Measurements from ENCODE around the gene PDZK1IP1.
"Not testable (repeated sequence)": the region's sequence is repeated elsewhere in the genome, so short reads cannot be mapped to it uniquely, and the experiment has no call there.

PDZK1IP1 gene

DNA sequence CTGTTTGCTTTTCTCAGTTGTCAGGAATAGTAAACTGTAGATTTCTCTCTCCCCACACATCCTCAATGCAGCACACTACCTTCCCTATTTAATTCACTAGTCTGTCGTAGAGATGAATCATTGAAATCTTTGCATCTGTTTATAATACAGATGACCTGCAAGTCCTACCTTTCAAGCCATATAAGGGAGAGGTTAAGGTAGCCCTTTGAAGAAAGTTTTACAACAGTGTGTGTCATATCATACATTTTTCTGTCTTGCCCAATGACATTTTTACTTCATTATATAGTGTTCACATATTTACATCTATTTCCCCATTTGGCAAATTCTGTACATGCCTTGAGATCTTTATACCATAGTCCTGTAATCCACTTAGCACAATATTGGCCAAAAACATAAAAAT lies 43.3 kb downstream of the PDZK1IP1 start:
- H3K27me3 ChIP-seq (replicated peaks in 2 of 5; ENCODE audit: control insufficient read depth in 4 of 5, insufficient read depth in 5 of 5, low read length in 4 of 5); H3K4me3 ChIP-seq (ENCODE audit: control insufficient read depth in 1 of 7, extremely low read depth in 1 of 7, insufficient read depth in 4 of 7, low read depth in 2 of 7, low read length in 6 of 7); H3K36me3 ChIP-seq (ENCODE audit: control insufficient read depth in 4 of 4, insufficient read depth in 4 of 4, low read length in 3 of 4); H3K4me1 ChIP-seq (ENCODE audit: control extremely low read depth in 1 of 4, control insufficient read depth in 4 of 4, insufficient read depth in 4 of 4, low read length in 3 of 4); POLR2A ChIA-PET; CTCF ChIA-PET; H3K27ac ChIP-seq (ENCODE audit: insufficient read depth in 1 of 2, low read depth in 1 of 2, low read length in 2 of 2, poor library complexity in 1 of 2, severe bottlenecking in 2 of 2); H3K9me3 ChIP-seq (ENCODE audit: control extremely low read depth in 1 of 5, control insufficient read depth in 4 of 5, insufficient read depth in 2 of 5, low read depth in 1 of 5, low read length in 4 of 5); DNase-seq: not testable (repeated sequence)
- no CpG with 5 or more reads among the region's 1 CpG for WGBS (ENCODE audit: insufficient coverage)

- POLR2A ChIA-PET; H3K27ac ChIP-seq (ENCODE audit: insufficient read depth in 1 of 2, low read depth in 1 of 2, low read length in 2 of 2, poor library complexity in 1 of 2, severe bottlenecking in 2 of 2); H3K4me1 ChIP-seq (ENCODE audit: control extremely low read depth in 1 of 4, control insufficient read depth in 4 of 4, insufficient read depth in 4 of 4, low read length in 3 of 4); H3K36me3 ChIP-seq (ENCODE audit: control insufficient read depth in 4 of 4, insufficient read depth in 4 of 4, low read length in 3 of 4); H3K9me3 ChIP-seq (ENCODE audit: control extremely low read depth in 1 of 5, control insufficient read depth in 4 of 5, insufficient read depth in 2 of 5, low read depth in 1 of 5, low read length in 4 of 5); CTCF ChIA-PET; H3K4me3 ChIP-seq (ENCODE audit: control insufficient read depth in 1 of 7, extremely low read depth in 1 of 7, insufficient read depth in 4 of 7, low read depth in 2 of 7, low read length in 6 of 7); H3K27me3 ChIP-seq (replicated peaks in 2 of 5; ENCODE audit: control insufficient read depth in 4 of 5, insufficient read depth in 5 of 5, low read length in 4 of 5); DNase-seq: not testable (repeated sequence)
- WGBS (ENCODE audit: insufficient coverage) = 86% methylated on average over 2 of the region's 6 CpGs
These were observed 46.2 kb downstream of the PDZK1IP1 start for GRCh38 chr1:47143654-47144053.

DNA sequence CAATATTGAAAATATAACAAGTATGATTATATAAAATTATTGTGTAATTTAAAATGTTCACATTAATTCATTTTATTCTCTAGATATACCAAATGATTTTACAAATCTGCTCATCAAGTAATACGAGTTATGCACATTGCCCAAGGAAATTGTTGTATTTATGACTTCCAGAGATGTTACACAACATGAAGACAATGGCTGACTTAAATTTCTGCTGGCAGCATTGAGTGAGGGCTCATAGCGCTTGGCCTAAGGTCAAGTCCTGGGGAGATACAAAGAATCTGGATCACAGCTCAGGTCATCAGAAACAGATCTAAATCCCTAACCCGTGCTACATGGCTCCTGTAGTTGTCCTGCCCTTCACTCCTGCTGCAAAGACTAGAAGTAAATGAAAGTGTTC lies 49.5 kb downstream of the PDZK1IP1 start:
- H3K27me3 ChIP-seq (replicated peaks in 2 of 5; ENCODE audit: control insufficient read depth in 4 of 5, insufficient read depth in 5 of 5, low read length in 4 of 5); H3K36me3 ChIP-seq (ENCODE audit: control insufficient read depth in 4 of 4, insufficient read depth in 4 of 4, low read length in 3 of 4); H3K4me3 ChIP-seq (ENCODE audit: control insufficient read depth in 1 of 7, extremely low read depth in 1 of 7, insufficient read depth in 4 of 7, low read depth in 2 of 7, low read length in 6 of 7); H3K4me1 ChIP-seq (ENCODE audit: control extremely low read depth in 1 of 4, control insufficient read depth in 4 of 4, insufficient read depth in 4 of 4, low read length in 3 of 4); POLR2A ChIA-PET; H3K27ac ChIP-seq (ENCODE audit: insufficient read depth in 1 of 2, low read depth in 1 of 2, low read length in 2 of 2, poor library complexity in 1 of 2, severe bottlenecking in 2 of 2); CTCF ChIA-PET; H3K9me3 ChIP-seq (ENCODE audit: control extremely low read depth in 1 of 5, control insufficient read depth in 4 of 5, insufficient read depth in 2 of 5, low read depth in 1 of 5, low read length in 4 of 5); DNase-seq: not testable (repeated sequence)
- WGBS (ENCODE audit: insufficient coverage) = 90% methylated on average over 3 of the region's 3 CpGs

DNA sequence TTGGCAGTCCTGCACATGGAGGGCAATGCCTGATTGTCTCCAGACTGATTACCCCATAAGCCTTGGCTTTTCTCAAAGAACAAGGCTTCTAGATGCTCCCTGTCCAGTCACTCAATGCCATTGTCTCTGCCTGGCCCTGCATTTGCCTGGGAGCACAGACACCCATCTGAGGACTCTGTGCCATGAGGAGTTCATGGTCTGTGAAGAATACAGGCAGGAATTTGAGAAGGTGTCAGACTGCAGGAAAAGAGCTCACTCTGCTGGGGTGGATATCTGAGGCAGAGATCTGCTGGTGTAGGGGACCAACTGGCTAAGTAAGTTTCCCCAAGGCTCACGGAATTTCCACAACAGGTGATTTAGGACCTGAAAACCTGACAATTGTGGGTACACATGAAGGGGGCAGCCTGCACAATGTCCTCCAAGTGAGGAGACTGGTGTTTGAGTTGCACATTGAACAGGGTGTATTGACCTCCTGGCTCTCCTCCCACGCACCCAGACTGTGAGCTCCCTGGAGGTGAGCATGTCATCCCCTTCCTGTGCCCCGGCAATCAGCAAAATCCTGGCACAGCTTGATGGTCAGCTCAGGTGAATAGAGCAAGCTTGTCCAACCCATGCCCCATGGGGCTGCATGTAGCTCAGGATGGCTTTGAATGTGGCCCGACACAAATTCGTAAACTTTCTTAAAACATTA lies 51.8 kb downstream of the PDZK1IP1 start:
- Histone ChIP-seq H3K36me3 (ENCODE audit: control insufficient read depth in 4 of 4, insufficient read depth in 4 of 4, low read length in 3 of 4) (no peaks in the 10 kb centered on the region), H3K4me1 (ENCODE audit: control extremely low read depth in 1 of 4, control insufficient read depth in 4 of 4, insufficient read depth in 4 of 4, low read length in 3 of 4) (no peaks in the 10 kb centered on the region), H3K27me3 (replicated peaks in 2 of 5; ENCODE audit: control insufficient read depth in 4 of 5, insufficient read depth in 5 of 5, low read length in 4 of 5) (no peaks in the 10 kb centered on the region), H3K27ac (ENCODE audit: insufficient read depth in 1 of 2, low read depth in 1 of 2, low read length in 2 of 2, poor library complexity in 1 of 2, severe bottlenecking in 2 of 2) (no peak overlapping the region), H3K9me3 (ENCODE audit: control extremely low read depth in 1 of 5, control insufficient read depth in 4 of 5, insufficient read depth in 2 of 5, low read depth in 1 of 5, low read length in 4 of 5) (no peaks in the 10 kb centered on the region), H3K4me3 (ENCODE audit: control insufficient read depth in 1 of 7, extremely low read depth in 1 of 7, insufficient read depth in 4 of 7, low read depth in 2 of 7, low read length in 6 of 7) (no peak overlapping the region)
- POLR2A ChIA-PET = no interaction called here
- no peak for DNase-seq
- 96% methylated on average over 5 of the region's 5 CpGs for WGBS (ENCODE audit: insufficient coverage)
- CTCF ChIA-PET = no interaction called here

DNA sequence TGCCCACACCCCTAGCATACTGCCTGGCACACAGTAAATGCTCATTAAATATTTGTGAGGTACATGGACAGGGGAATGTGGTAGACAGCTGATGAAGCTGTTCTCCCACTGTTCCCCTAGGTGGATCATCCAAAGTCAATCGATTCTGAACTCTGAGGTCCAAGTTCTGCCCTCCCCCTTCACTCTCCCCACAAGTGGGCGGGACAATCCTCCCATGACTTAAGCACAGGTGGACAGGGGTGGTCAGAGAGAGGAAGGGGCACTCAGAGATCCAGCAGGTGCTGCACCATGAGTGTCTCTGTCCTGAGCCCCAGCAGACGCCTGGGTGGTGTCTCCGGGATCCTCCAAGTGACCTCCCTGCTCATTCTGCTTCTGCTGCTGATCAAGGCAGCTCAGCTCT lies 52.6 kb downstream of the PDZK1IP1 start, which contains the start of gene CYP4A22:
Gene CYP4A22, plus strand, starts transcription at position 244 of the 400 bp plus-strand sequence. Its CDS starts 45 bp downstream, at position 289.
- ChIA-PET POLR2A (no interaction called here), CTCF (no interaction called here)
- Histone ChIP-seq H3K36me3 (ENCODE audit: control insufficient read depth in 4 of 4, insufficient read depth in 4 of 4, low read length in 3 of 4) (no peaks in the 10 kb centered on the region), H3K27ac (ENCODE audit: insufficient read depth in 1 of 2, low read depth in 1 of 2, low read length in 2 of 2, poor library complexity in 1 of 2, severe bottlenecking in 2 of 2) (no peak within 1 kb of the TSS), H3K4me1 (ENCODE audit: control extremely low read depth in 1 of 4, control insufficient read depth in 4 of 4, insufficient read depth in 4 of 4, low read length in 3 of 4) (no peaks in the 10 kb centered on the region), H3K9me3 (ENCODE audit: control extremely low read depth in 1 of 5, control insufficient read depth in 4 of 5, insufficient read depth in 2 of 5, low read depth in 1 of 5, low read length in 4 of 5) (no peaks in the 10 kb centered on the region), H3K27me3 (replicated peaks in 2 of 5; ENCODE audit: control insufficient read depth in 4 of 5, insufficient read depth in 5 of 5, low read length in 4 of 5) (no peaks in the 10 kb centered on the region), H3K4me3 (ENCODE audit: control insufficient read depth in 1 of 7, extremely low read depth in 1 of 7, insufficient read depth in 4 of 7, low read depth in 2 of 7, low read length in 6 of 7) (no peak within 1 kb of the TSS)
- DNase-seq = no peak
- WGBS (ENCODE audit: insufficient coverage) = 100% methylated on average over 2 of the region's 4 CpGs

Data from common myeloid progenitor, CD34-positive (primary cell).